A673 (cell line): Measurements from ENCODE around the gene CIAO3.

Experiments
- EZH2 ChIP-seq: fragments of 200-600 bp; sonication (generic); IDR thresholded peaks from 2 replicates; pipeline ENCODE4 v1.6.1; 2017; ENCODE audit warnings: borderline replicate concordance, low read depth, mild to moderate bottlenecking, mixed read lengths, antibody characterized with exemption, low read length; ENCODE audit not compliant: poor library complexity, severe bottlenecking
- TF ChIP-seq, protein P1 (sequence below): fragments of 300-800, 200-600 bp; sonication (generic); conservative IDR thresholded peaks from 2 replicates; pipeline ENCODE4 v1.5.1; 2017; ENCODE audit warnings: low read depth, mild to moderate bottlenecking, antibody characterized with exemption, low read length, moderate library complexity, mixed read lengths

DNA sequence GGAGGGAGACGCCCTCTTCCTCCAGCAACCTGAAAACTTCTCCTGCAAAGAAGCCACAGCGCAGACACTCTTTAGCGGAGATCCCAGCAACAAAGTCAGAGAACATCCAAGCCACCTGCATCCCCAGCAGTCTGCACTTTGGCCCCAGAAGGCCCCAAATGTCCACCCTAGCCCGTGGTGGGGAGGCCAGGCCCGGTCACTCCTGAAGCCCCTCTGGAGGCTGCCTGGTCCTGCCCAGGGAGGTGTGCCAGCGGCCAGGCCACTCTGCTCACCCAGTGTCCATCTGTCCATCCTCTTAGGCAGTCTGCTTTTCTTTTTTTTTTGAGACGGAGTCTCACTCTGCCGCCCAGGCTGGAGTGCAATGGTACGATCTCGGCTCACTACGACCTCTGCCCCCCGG is 8.5 kb downstream of the CIAO3 start:
- TF ChIP-seq, protein P1, sequence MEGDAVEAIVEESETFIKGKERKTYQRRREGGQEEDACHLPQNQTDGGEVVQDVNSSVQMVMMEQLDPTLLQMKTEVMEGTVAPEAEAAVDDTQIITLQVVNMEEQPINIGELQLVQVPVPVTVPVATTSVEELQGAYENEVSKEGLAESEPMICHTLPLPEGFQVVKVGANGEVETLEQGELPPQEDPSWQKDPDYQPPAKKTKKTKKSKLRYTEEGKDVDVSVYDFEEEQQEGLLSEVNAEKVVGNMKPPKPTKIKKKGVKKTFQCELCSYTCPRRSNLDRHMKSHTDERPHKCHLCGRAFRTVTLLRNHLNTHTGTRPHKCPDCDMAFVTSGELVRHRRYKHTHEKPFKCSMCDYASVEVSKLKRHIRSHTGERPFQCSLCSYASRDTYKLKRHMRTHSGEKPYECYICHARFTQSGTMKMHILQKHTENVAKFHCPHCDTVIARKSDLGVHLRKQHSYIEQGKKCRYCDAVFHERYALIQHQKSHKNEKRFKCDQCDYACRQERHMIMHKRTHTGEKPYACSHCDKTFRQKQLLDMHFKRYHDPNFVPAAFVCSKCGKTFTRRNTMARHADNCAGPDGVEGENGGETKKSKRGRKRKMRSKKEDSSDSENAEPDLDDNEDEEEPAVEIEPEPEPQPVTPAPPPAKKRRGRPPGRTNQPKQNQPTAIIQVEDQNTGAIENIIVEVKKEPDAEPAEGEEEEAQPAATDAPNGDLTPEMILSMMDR = no peak
- no peak for TF ChIP-seq EZH2
